A673 (cell line): ENCODE results near the gene IRAG1. TPM values are rescaled to one million over a fixed set of nuclear protein-coding genes. Genes with fewer than 3 reads are reported as not detected.

Experiments
- BruUV-seq: library from RNA; stranded (reverse); fragments of 400-500 nt; replicated peaks from 2 replicates; lab custom pipeline; 2021; lab: Mats Ljungman, UMichigan
- CTCF ChIA-PET: fragments of 300-600 bp; sonication (Branson Sonifier 250); formaldehyde crosslinking; loops from one replicate; lab custom pipeline; 2022; ENCODE audit warnings: antibody characterized with exemption; lab: Charles Lee
- POLR2A ChIA-PET: fragments of 300-600 bp; sonication (Branson Sonifier 250); formaldehyde crosslinking; loops from one replicate; lab custom pipeline; 2022; ENCODE audit warnings: antibody characterized with exemption; ENCODE audit not compliant: low non-redundant PET; lab: Charles Lee
- DNase-seq: peaks from one replicate; pipeline ENCODE4 v3.0.0-alpha.2; 2015; ENCODE audit warnings: low spot score
- H3K27ac ChIP-seq: fragments of 200-600 bp; sonication (generic); 2 replicates; pipeline ENCODE4 v1.5.1; 2016; ENCODE audit warnings: mixed run types, low read depth, mild to moderate bottlenecking, mixed read lengths, antibody characterized with exemption, low read length; ENCODE audit not compliant: poor library complexity, severe bottlenecking
- H3K27me3 ChIP-seq: fragments of 200-600 bp; sonication (generic); replicated peaks from 2 replicates; pipeline ENCODE4 v1.6.1; 2017; ENCODE audit warnings: mixed run types, low read depth, mild to moderate bottlenecking, mixed read lengths, antibody characterized with exemption, low read length; ENCODE audit not compliant: insufficient read depth, poor library complexity
- H3K36me3 ChIP-seq: fragments of 200-600 bp; sonication (generic); 2 replicates; pipeline ENCODE4 v1.6.1; 2016; ENCODE audit warnings: mixed run types, mild to moderate bottlenecking, mixed read lengths, antibody characterized with exemption, low read length; ENCODE audit not compliant: insufficient read depth, poor library complexity, severe bottlenecking
- H3K4me1 ChIP-seq: fragments of 200-600 bp; sonication (generic); 2 replicates; pipeline ENCODE4 v1.6.1; 2017; ENCODE audit warnings: mixed run types, mild to moderate bottlenecking, mixed read lengths, antibody characterized with exemption, low read length; ENCODE audit not compliant: insufficient read depth, poor library complexity, severe bottlenecking
- H3K4me3 ChIP-seq: fragments of 200-600 bp; sonication (generic); 2 replicates; pipeline ENCODE4 v1.5.1; 2016; ENCODE audit warnings: low read depth, mixed run types, mild to moderate bottlenecking, mixed read lengths, low read length; ENCODE audit not compliant: poor library complexity, severe bottlenecking
- H3K9me3 ChIP-seq: fragments of 200-600 bp; sonication (generic); 2 replicates; pipeline ENCODE4 v1.6.1; 2016; ENCODE audit warnings: mixed run types, low read depth, mild to moderate bottlenecking, mixed read lengths, antibody characterized with exemption, low read length; ENCODE audit not compliant: poor library complexity, severe bottlenecking
- EZH2 ChIP-seq: fragments of 200-600 bp; sonication (generic); IDR thresholded peaks from 2 replicates; pipeline ENCODE4 v1.6.1; 2017; ENCODE audit warnings: borderline replicate concordance, low read depth, mild to moderate bottlenecking, mixed read lengths, antibody characterized with exemption, low read length; ENCODE audit not compliant: poor library complexity, severe bottlenecking
- intact Hi-C: fragments of 100-400 bp; cut with micrococcal nuclease; formaldehyde crosslinking; loops from one replicate; pipeline ENCODE4 v1.10.0; 2022; ENCODE audit not compliant: unreplicated experiment
- total RNA-seq: library from RNA; stranded (reverse); gene quantifications from 2 replicates; pipeline ENCODE4 v1.2.3, GENCODE V29; 2021
- TF ChIP-seq, protein P1 (sequence below): fragments of 300-800, 200-600 bp; sonication (generic); conservative IDR thresholded peaks from 2 replicates; pipeline ENCODE4 v1.5.1; 2017; ENCODE audit warnings: low read depth, mild to moderate bottlenecking, antibody characterized with exemption, low read length, moderate library complexity, mixed read lengths

IRAG1 gene
- total RNA-seq, 1 experiment from 2014 or later = 0.26 TPM

DNA sequence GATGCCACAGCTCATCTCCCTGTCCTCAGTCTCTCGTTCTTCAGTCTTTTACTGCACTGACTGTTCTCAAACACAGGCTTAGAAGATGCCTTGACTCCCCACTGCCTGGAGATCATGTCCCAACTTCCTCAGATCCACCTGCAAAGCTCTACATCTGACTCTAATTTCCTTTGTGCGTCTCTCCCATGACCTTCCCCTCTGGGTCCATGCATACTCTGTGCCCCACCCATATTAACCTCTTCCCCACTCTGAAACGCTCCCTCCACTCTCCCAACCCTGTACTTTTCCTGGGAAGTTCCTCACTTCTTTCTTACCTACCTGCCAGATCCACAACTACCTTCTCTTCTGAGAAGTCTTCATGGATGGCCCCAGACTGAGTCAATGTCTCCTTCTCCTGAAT is 16.6 kb downstream of the IRAG1 start:
- no TSS peak for BruUV-seq
- Histone ChIP-seq H3K9me3 (no peaks in the 10 kb centered on the region), H3K4me3 (no peak overlapping the region), H3K36me3 (no peaks in the 10 kb centered on the region), H3K27ac (no peak overlapping the region), H3K27me3 (no peaks in the 10 kb centered on the region), H3K4me1 (no peaks in the 10 kb centered on the region)
- ChIA-PET POLR2A (no interaction called here), CTCF (no interaction called here)
- intact Hi-C loops = no loop called here
- DNase-seq = no peak
- TF ChIP-seq, protein P1, sequence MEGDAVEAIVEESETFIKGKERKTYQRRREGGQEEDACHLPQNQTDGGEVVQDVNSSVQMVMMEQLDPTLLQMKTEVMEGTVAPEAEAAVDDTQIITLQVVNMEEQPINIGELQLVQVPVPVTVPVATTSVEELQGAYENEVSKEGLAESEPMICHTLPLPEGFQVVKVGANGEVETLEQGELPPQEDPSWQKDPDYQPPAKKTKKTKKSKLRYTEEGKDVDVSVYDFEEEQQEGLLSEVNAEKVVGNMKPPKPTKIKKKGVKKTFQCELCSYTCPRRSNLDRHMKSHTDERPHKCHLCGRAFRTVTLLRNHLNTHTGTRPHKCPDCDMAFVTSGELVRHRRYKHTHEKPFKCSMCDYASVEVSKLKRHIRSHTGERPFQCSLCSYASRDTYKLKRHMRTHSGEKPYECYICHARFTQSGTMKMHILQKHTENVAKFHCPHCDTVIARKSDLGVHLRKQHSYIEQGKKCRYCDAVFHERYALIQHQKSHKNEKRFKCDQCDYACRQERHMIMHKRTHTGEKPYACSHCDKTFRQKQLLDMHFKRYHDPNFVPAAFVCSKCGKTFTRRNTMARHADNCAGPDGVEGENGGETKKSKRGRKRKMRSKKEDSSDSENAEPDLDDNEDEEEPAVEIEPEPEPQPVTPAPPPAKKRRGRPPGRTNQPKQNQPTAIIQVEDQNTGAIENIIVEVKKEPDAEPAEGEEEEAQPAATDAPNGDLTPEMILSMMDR = no peak
- TF ChIP-seq EZH2 = no peak

DNA sequence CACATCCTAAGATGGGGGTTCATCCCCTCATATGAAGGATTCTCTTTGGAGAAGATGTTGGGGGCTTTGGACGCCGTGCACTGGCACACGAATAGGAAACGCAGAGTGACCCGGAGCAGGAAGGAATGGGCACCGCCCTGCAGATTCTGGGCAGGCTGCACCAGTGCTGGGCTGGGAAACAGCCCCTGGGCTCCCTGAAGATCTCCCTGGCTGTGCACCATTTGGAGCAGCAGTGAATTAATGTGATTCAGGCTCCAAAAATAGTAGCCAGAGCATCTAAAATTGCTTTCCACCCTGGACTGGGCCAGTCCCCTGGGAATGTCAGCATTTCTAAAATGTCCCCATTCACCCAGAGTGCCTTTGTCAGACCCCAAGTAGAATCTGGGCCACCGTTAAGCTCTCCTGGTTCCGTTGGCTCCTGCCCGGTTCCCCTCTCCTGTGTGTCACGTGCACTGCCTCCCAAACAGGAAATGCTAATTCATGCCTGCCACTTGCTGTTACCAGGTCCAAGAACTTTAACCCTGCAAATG is 18.6 kb downstream of the IRAG1 start:
- Histone ChIP-seq H3K36me3 (no peaks in the 10 kb centered on the region), H3K27me3 (no peaks in the 10 kb centered on the region), H3K4me1 (peaks cover under 1% of the 10 kb centered on the region), H3K9me3 (no peaks in the 10 kb centered on the region), H3K4me3 (no peak overlapping the region), H3K27ac (no peak overlapping the region)
- no TSS peak for BruUV-seq
- DNase-seq = no peak
- CTCF ChIA-PET = no interaction called here
- intact Hi-C loops = no loop called here
- POLR2A ChIA-PET = no interaction called here
- TF ChIP-seq EZH2 = no peak
- TF ChIP-seq, protein P1 = no peak

DNA sequence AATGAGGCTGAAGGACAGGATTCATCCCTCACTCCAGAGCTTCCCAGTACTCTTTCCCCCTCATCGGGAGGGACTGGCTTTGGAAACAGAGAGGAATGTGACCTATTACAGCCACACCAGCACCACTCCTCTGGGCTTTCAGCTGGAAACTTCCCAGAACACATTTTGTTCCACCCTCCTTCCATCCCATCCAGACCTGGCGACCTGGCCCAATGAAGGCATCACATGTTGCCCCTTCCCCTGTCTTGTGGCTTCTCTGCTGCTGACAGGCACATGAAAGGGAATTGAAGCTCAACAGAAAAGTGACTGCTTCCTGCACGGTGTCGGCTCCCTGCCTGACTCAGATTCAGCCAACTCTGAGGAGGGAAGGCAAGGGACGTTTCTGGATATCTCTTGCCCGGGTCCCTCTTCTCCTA is 19.1 kb downstream of the IRAG1 start:
- Histone ChIP-seq H3K27me3 (no peaks in the 10 kb centered on the region), H3K4me1 (peaks cover 6% of the 10 kb centered on the region), H3K27ac (no peak overlapping the region), H3K36me3 (no peaks in the 10 kb centered on the region), H3K9me3 (no peaks in the 10 kb centered on the region), H3K4me3 (no peak overlapping the region)
- TF ChIP-seq, protein P1 = no peak
- no peak for DNase-seq
- ChIA-PET CTCF (no interaction called here), POLR2A (no interaction called here)
- intact Hi-C loops = no loop called here
- no TSS peak for BruUV-seq
